Naive thymus-derived CD8-positive, alpha-beta T cell (primary cell): ENCODE data around the gene ZCCHC17. TPM values are rescaled to one million over a fixed set of nuclear protein-coding genes. Genes with fewer than 3 reads are reported as not detected.
A peak's percentile ranks its signal among the peaks of the same experiment; 100 is the strongest.

Source experiments
- ATAC-seq, 2 donors: fragments of 150-1000 bp; cut with Tn5 transposase in 1 of 2; sonication (Bioruptor Pico), chemical (Tn5 transposase) in 1 of 2; 1 replicate in 1 of 2; 2 replicates in 1 of 2; pipeline ENCODE4 v1.10.0; 2021; ENCODE audit warnings: mild to moderate bottlenecking in 2 of 2, moderate library complexity in 2 of 2
- POLR2A ChIA-PET: fragments of 350-600 bp; sonication (Branson Sonifier 250); formaldehyde crosslinking; loops from one replicate; lab custom pipeline; 2021; ENCODE audit warnings: antibody characterized with exemption; lab: Charles Lee
- DNase-seq, 10 donors: peaks; one replicate each; pipeline versions ENCODE4 v3.0.0 to v3.0.0-alpha.2; 2020 to 2022
- H3K27ac Mint-ChIP-seq, 10 donors: one replicate each; pipeline ENCODE4 v1.8.0; 2020 to 2022; ENCODE audit warnings: mild to moderate bottlenecking in 10 of 10, mixed read lengths in 10 of 10, moderate library complexity in 4 of 10, inconsistent platforms in 1 of 10
- H3K27me3 Mint-ChIP-seq, 5 donors: one replicate each; pipeline ENCODE4 v1.8.0; 2021 to 2022; ENCODE audit warnings: mixed read lengths in 5 of 5
- H3K36me3 Mint-ChIP-seq, 3 donors: one replicate each; pipeline ENCODE4 v1.8.0; 2020 to 2022; ENCODE audit warnings: mixed read lengths in 3 of 3, mild to moderate bottlenecking in 2 of 3, inconsistent platforms in 1 of 3
- H3K4me1 Mint-ChIP-seq, 4 donors: one replicate each; pipeline ENCODE4 v1.8.0; 2021 to 2022; ENCODE audit warnings: mixed read lengths in 4 of 4
- H3K4me3 Mint-ChIP-seq, 10 donors: one replicate each; pipeline ENCODE4 v1.8.0; 2020 to 2022; ENCODE audit warnings: mild to moderate bottlenecking in 10 of 10, mixed read lengths in 10 of 10, moderate library complexity in 6 of 10, inconsistent platforms in 1 of 10
- H3K9me3 Mint-ChIP-seq, 9 donors: one replicate each; pipeline ENCODE4 v1.8.0; 2020 to 2022; ENCODE audit warnings: mixed read lengths in 9 of 9, mild to moderate bottlenecking in 3 of 9, inconsistent platforms in 1 of 9, moderate library complexity in 1 of 9
- polyA plus RNA-seq, 3 donors: library from polyadenylated mRNA; unstranded; fragments of 300-500 nt; fragmentation: Illumina TruSeq; gene quantifications; one replicate each; pipeline ENCODE4 v1.2.3, GENCODE V29; 2021
- total RNA-seq, 8 experiments: library from RNA in 2 of 8; stranded (reverse) in 2 of 8; gene quantifications; one replicate each; pipeline ENCODE4 v1.2.3 and lab custom pipeline; 2021 to 2026

The ZCCHC17 gene
- total and polyA plus RNA-seq, 5 experiments from 2014 or later: 19.0 to 48.2 (median 39.5) TPM

DNA sequence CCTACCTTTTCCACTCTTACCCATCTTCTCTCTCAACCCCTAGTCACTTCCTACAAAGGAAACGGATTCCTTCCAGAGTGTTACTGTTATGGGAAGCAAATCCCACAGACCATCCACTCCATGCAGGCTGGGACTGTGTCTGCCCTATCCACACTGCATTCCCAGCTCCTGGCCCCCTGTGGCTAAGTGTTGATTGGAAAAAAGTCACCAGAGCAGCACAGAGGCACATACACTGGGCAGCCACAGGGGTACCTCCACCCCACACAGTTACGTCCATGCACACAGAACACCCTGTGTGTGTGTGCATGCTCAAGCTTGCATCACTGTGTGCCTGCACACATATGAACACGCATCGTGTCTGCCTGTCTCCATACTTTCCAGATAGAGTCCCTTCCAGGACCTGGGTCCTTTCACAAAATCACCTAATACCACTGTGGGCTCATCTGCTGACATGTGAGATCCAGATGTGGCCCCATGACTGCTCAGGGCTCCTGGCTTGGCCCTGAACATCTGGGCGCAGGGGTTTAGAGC is 112.0 kb downstream of the ZCCHC17 start:
- peaks cover 33 to 52% (median 47%) of the 10 kb centered on the region in 5 donors for H3K27me3 Mint-ChIP-seq
- H3K4me3 Mint-ChIP-seq: no peak overlapping the region
- no peak for ATAC-seq
- no peak for DNase-seq
- peaks cover 0 to 2% (median 0%) of the 10 kb centered on the region in 3 donors for H3K36me3 Mint-ChIP-seq
- H3K4me1 Mint-ChIP-seq: peaks cover 7 to 11% (median 9%) of the 10 kb centered on the region in 4 donors
- H3K27ac Mint-ChIP-seq: no peak overlapping the region
- POLR2A ChIA-PET: no interaction called here
- H3K9me3 Mint-ChIP-seq: no peaks in the 10 kb centered on the region

GRCh38 chr1:31409946-31410858 is 113.4 kb downstream of the ZCCHC17 start:
- peaks cover 0 to 2% (median 0%) of the 10 kb centered on the region in 3 donors for H3K36me3 Mint-ChIP-seq
- ATAC-seq (no peak), DNase-seq (no peak)
- POLR2A ChIA-PET: no interaction called here
- H3K27ac Mint-ChIP-seq: peak overlapping the region in 1 of 10 donors; percentile 40
- H3K4me1 Mint-ChIP-seq: peaks cover 8 to 15% (median 10%) of the 10 kb centered on the region in 4 donors
- H3K9me3 Mint-ChIP-seq: no peaks in the 10 kb centered on the region
- H3K27me3 Mint-ChIP-seq: peaks cover 33 to 64% (median 57%) of the 10 kb centered on the region in 5 donors
- H3K4me3 Mint-ChIP-seq: no peak overlapping the region

GRCh38 chr1:31410871-31411270 is 114.0 kb downstream of the ZCCHC17 start:
- peak overlapping the region in 1 of 10 donors; percentile 40 for H3K27ac Mint-ChIP-seq
- peaks cover 8 to 15% (median 10%) of the 10 kb centered on the region in 4 donors for H3K4me1 Mint-ChIP-seq
- no peak for ATAC-seq

GRCh38 chr1:31412205-31412604 is 115.4 kb downstream of the ZCCHC17 start:
- no peaks in the 10 kb centered on the region for H3K9me3 Mint-ChIP-seq
- H3K36me3 Mint-ChIP-seq: peaks cover 0 to 2% (median 0%) of the 10 kb centered on the region in 3 donors
- H3K27me3 Mint-ChIP-seq: peaks cover 44 to 80% (median 72%) of the 10 kb centered on the region in 5 donors
- POLR2A ChIA-PET: no interaction called here
- peaks cover 8 to 15% (median 10%) of the 10 kb centered on the region in 4 donors for H3K4me1 Mint-ChIP-seq
- no peak for ATAC-seq
- H3K4me3 Mint-ChIP-seq: peak overlapping the region; percentile 61 to 88 (median 81)
- no peak for DNase-seq
- H3K27ac Mint-ChIP-seq: peak overlapping the region in 1 of 10 donors; percentile 7

More at GRCh38 chr1:31410871-31411270, 114.0 kb downstream of the ZCCHC17 start:
- Mint-ChIP-seq H3K27me3 (peaks cover 39 to 70% (median 63%) of the 10 kb centered on the region in 5 donors), H3K36me3 (peaks cover 0 to 2% (median 0%) of the 10 kb centered on the region in 3 donors), H3K9me3 (no peaks in the 10 kb centered on the region), H3K4me3 (peak overlapping the region in 5 of 10 donors; percentile 16 to 81 (median 33))
- POLR2A ChIA-PET: no interaction called here
- no peak for DNase-seq

DNA sequence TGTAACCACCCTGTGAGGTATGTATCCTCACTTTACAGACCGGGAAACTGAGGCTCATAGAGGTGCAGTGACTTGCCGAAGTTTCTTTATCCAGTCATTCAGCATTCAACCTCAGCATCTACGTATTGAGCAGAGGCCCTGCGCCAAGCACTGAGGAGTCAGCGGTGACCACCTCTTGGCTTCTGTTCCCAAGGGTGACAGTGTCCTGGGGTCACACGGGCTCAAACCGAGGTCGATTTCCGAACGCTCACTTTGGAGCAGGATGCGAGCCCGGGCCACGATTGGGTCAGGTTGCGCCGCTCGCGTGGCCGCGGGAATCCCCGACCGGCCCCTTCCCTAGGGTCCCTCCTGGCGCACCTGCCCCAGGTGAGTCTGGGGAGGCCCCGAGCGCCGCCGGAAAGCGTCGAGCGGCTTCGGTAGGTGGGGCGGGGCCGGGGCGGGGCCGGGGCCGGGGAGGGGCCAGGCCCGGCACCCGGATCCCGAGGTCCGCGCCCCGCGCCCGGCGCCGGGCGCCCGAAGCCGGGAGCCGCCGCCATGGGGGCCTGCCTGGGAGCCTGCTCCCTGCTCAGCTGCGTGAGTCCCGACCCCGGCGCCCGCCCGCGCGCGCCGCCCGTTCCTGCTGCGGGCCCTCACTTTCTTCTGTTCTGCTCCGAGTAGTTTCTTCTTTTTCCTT is 116.0 kb downstream of the ZCCHC17 start, which contains the start of gene SERINC2:
SERINC2 (plus strand) TSS at position 482 of the 673 bp plus-strand sequence; CDS start at position 535, 53 bp downstream.
- POLR2A ChIA-PET: no interaction called here
- H3K27ac Mint-ChIP-seq: peak within 1 kb of the TSS in 2 of 10 donors; percentile 7 to 59

GRCh38 chr1:31413405-31414001 is 116.7 kb downstream of the ZCCHC17 start:
- peaks cover 8 to 15% (median 10%) of the 10 kb centered on the region in 4 donors for H3K4me1 Mint-ChIP-seq
- DNase-seq: peak in 5 of 10 donors; percentile 4 to 28 (median 25)
- peak overlapping the region; percentile 79 to 98 (median 92) for H3K4me3 Mint-ChIP-seq
- H3K9me3 Mint-ChIP-seq: no peaks in the 10 kb centered on the region
- H3K27me3 Mint-ChIP-seq: peaks cover 45 to 85% (median 70%) of the 10 kb centered on the region in 5 donors
- peaks cover 0 to 2% (median 0%) of the 10 kb centered on the region in 3 donors for H3K36me3 Mint-ChIP-seq
- H3K27ac Mint-ChIP-seq: peak overlapping the region in 1 of 10 donors; percentile 59
- ATAC-seq: peak; percentile 59 to 60
- POLR2A ChIA-PET: no interaction called here

More for the DNA sequence above, 116.0 kb downstream of the ZCCHC17 start, which contains the start of gene SERINC2:
- H3K4me3 Mint-ChIP-seq: peak within 1 kb of the TSS; percentile 79 to 98 (median 92)
- peak; percentile 76 to 79 for ATAC-seq
- DNase-seq: peak in 4 of 10 donors; percentile 15 to 32 (median 24)
- H3K9me3 Mint-ChIP-seq: no peaks in the 10 kb centered on the region
- H3K36me3 Mint-ChIP-seq: peaks cover 0 to 2% (median 0%) of the 10 kb centered on the region in 3 donors
- peaks cover 8 to 15% (median 10%) of the 10 kb centered on the region in 4 donors for H3K4me1 Mint-ChIP-seq
- peaks cover 48 to 86% (median 76%) of the 10 kb centered on the region in 5 donors for H3K27me3 Mint-ChIP-seq

Other genes starting within 250 kb of the ZCCHC17 start
- gene PUM1, start 231.3 kb upstream of the ZCCHC17 start, total RNA-seq: 100 to 1,000 TPM; 175 to 189 TPM
- gene PUM1, start 231.3 kb upstream of the ZCCHC17 start, polyA plus RNA-seq: 100 to 1,000 TPM in 2 of 3 donors, 10 to 100 TPM in 1; 94.0 to 126 (median 113) TPM
- not detected for gene NKAIN1, start 57.1 kb upstream of the ZCCHC17 start, total RNA-seq
- gene NKAIN1, start 57.1 kb upstream of the ZCCHC17 start, polyA plus RNA-seq: not detected
- gene SNRNP40, start 244 bp upstream of the ZCCHC17 start, total RNA-seq: 10 to 100 TPM; 69.6 to 76.6 TPM
- gene SNRNP40, start 244 bp upstream of the ZCCHC17 start, polyA plus RNA-seq: 100 to 1,000 TPM in 1 of 3 donors, 10 to 100 TPM in 2; 83.9 to 109 (median 96.2) TPM
- gene FABP3, start 76.0 kb downstream of the ZCCHC17 start, total RNA-seq: not detected
- not detected for gene FABP3, start 76.0 kb downstream of the ZCCHC17 start, polyA plus RNA-seq
- not detected for gene SERINC2, start 116.2 kb downstream of the ZCCHC17 start, total RNA-seq
- not detected for gene SERINC2, start 116.2 kb downstream of the ZCCHC17 start, polyA plus RNA-seq